ENCODE results near the gene EFCAB6.

Gene EFCAB6

DNA sequence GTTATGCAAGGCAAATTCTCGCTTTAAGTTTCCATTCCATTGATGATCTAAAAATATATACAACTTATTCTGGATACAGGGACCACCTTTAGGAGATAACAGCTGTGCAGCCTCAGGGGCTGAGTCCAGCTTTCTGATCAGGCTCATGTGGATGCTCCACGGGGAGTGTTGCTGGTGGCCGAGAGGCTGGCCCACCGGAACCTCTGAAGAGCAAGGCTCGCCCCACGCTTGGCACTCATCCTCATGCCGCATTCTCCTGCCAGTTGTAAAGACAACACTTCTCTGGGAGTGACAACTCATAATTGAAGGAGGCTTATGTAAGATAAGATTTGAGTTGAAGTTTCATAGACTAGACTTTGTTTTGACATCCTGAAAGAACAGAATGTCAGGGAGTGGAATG lies 276.8 kb downstream of the EFCAB6 start:
- TF ChIP-seq, protein P1, sequence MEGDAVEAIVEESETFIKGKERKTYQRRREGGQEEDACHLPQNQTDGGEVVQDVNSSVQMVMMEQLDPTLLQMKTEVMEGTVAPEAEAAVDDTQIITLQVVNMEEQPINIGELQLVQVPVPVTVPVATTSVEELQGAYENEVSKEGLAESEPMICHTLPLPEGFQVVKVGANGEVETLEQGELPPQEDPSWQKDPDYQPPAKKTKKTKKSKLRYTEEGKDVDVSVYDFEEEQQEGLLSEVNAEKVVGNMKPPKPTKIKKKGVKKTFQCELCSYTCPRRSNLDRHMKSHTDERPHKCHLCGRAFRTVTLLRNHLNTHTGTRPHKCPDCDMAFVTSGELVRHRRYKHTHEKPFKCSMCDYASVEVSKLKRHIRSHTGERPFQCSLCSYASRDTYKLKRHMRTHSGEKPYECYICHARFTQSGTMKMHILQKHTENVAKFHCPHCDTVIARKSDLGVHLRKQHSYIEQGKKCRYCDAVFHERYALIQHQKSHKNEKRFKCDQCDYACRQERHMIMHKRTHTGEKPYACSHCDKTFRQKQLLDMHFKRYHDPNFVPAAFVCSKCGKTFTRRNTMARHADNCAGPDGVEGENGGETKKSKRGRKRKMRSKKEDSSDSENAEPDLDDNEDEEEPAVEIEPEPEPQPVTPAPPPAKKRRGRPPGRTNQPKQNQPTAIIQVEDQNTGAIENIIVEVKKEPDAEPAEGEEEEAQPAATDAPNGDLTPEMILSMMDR (IDR thresholded peaks at IDR 0.05; ENCODE audit: low read depth, low read length): no peak
- DNase-seq (ENCODE audit: low read depth in 2 of 2): no peak
- no peak overlapping the region for H3K4me3 ChIP-seq (replicated peaks in 1 of 2; ENCODE audit: low read depth in 2 of 2, low read length in 2 of 2)

DNA sequence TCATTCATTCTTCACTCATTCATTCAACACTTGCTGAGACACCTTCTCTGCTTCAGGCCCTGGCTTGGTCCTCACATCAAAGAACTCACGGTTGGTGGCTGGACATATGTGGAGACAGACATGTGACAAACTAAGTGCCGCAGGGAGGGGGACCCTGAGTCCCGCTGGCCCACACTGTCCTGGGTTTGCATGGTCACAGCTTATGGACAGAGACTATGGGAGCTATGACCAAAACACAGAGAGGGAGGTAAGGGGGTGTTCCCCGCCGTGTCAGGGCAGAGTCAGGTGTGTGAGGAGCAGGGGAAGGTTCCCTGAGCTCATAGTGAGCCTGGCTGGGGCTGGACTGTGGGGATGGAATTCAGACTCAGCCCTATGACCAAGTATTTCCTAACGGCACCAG lies 277.2 kb downstream of the EFCAB6 start:
- H3K4me3 ChIP-seq (replicated peaks in 1 of 2; ENCODE audit: low read depth in 2 of 2, low read length in 2 of 2): no peak overlapping the region
- DNase-seq (ENCODE audit: low read depth in 2 of 2): no peak
- TF ChIP-seq, protein P1 (IDR thresholded peaks at IDR 0.05; ENCODE audit: low read depth, low read length): no peak

DNA sequence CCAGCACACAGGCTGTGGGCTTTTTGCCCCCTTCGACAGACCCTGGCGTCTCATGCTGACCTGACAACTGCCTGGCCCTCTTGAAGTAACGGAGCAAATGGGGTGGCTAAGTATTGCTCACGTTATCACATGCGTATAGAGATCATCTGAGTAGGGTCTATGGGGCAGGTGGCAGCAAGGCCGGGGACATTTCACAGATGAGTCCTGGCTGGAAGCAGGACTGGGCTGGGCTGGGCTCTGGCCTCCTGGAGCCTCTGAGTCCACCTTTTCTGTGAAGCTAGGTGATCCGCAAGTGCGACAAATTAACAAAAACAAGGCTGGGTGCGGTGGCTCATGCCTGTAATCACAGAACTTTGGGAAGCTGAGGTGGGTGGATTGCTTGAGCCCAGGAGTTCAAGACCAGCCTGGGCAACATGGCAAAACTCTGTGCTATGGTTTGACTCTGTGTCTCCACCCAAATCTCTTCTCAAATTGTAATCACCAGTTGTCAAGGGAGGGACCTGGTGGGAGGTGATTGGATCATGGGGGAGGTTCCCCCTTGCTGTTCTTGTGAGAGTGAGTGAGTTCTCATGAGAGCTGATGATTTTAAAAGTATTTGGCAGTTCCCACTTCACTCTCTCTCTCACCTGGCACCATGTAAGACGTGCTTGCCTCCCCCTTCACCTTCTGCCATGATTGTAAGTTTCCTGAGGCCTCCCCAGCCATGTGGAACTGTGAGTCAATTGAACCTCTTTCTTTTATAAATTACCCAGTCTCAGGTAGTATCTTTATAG lies 278.3 kb downstream of the EFCAB6 start:
- H3K4me3 ChIP-seq (replicated peaks in 1 of 2; ENCODE audit: low read depth in 2 of 2, low read length in 2 of 2): no peak overlapping the region
- TF ChIP-seq, protein P1 (IDR thresholded peaks at IDR 0.05; ENCODE audit: low read depth, low read length): no peak
- DNase-seq (ENCODE audit: low read depth in 2 of 2): no peak

DNA sequence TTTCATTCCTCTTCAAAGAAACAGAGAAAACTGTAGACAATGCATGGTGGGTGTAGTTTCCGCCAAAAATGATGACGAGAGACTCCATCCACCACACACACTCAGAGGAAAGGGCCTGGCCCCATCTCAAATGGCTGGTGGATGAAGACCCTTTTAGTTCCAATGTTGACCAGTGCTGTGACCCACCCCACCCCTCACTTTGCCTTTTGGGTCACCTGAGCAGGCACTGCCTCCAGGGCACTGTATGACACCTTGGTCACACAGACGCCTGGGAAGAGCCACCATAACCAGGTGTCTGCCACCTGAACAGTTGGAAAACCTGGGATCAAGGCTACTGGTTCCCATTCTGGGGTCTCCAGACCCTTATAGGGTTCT lies 279.0 kb downstream of the EFCAB6 start:
- TF ChIP-seq, protein P1 (IDR thresholded peaks at IDR 0.05; ENCODE audit: low read depth, low read length): no peak
- no peak for DNase-seq (ENCODE audit: low read depth in 2 of 2)
- no peak overlapping the region for H3K4me3 ChIP-seq (replicated peaks in 1 of 2; ENCODE audit: low read depth in 2 of 2, low read length in 2 of 2)

DNA sequence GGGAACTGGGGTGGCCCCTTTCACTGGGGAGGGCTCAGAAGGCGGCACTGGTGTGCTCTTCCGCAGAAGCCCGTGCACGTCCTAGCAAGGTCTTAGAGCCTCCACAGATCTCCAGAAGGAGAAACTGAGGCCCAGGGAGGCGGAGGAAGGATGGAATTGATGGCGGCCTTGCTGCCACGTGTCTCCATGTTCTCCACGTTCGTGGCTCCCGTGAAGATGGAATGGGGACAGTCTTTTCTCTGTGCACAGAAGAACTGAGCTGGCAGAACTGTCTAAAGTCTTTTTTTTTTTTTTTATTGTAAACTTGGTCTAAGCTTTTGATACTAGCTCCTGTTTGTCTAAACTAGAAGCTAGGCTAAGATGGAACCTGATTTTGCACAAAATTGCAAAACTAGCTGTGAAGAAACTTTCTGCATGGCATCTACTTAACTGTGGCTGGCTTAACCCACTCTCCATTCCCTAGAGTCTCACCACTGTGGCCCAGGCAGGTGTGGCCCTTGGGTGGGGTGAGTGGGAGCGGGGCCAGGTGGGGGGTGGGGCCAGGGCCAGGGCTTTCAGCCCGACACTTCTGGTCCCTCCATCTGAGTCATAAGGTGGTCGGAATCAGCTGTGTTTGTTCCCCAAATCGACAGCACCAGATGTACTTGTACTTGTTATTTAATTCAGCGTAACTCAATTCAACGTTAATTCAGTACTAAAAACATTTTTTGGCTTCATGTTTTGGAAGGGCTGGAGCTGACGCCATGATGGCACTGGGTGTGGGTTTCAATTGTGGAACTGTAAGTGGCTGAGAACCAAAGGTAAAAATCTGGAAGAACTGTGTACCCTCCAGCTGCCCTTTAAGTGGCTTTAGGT lies 279.6 kb downstream of the EFCAB6 start:
- TF ChIP-seq, protein P1 (IDR thresholded peaks at IDR 0.05; ENCODE audit: low read depth, low read length): no peak
- DNase-seq (ENCODE audit: low read depth in 2 of 2): no peak

DNA sequence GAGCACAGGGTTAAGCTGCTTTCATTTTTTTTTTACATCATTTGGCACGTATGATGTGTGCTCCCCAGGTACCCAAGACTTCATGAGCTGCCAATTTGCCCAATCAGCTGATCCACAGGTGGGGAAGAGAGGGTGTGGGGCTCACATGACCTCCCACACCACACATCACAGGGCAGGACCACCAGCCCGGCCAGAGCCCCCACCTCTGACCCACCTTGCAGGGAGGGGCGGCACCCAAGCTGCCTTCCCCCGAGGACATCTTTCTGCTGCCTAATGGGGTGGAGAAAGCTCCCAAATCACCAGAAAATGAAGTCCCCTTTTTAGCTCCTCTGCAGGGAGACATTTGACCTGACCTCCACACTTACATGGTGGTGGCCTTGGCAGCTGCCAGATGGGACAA lies 280.5 kb downstream of the EFCAB6 start:
- DNase-seq (ENCODE audit: low read depth in 2 of 2): no peak

More for the DNA sequence above, 279.6 kb downstream of the EFCAB6 start:
- no peak overlapping the region for H3K4me3 ChIP-seq (replicated peaks in 1 of 2; ENCODE audit: low read depth in 2 of 2, low read length in 2 of 2)

More for the DNA sequence above, 280.5 kb downstream of the EFCAB6 start:
- no peak overlapping the region for H3K4me3 ChIP-seq (replicated peaks in 1 of 2; ENCODE audit: low read depth in 2 of 2, low read length in 2 of 2)
- TF ChIP-seq, protein P1 (IDR thresholded peaks at IDR 0.05; ENCODE audit: low read depth, low read length): no peak

Data from cardiac fibroblast (primary cell).